ENCODE measurements around the gene NXPE3. TPM values are rescaled to one million over a fixed set of nuclear protein-coding genes. Genes with fewer than 3 reads are reported as not detected.

Gene NXPE3
- total RNA-seq, 1 experiment from 2014 or later, result 15.9 TPM

GRCh38 chr3:101825904-101826445 lies 47.0 kb downstream of the NXPE3 start:
- no peak for TF ChIP-seq CTCF (conservative IDR thresholded peaks at IDR 0.05)
- Histone ChIP-seq H2BK20ac (ENCODE audit: low read depth, low read length, poor library complexity, severe bottlenecking) (no peak overlapping the region), H3K9me3 (ENCODE audit: control insufficient read depth, low read depth, low read length) (no peaks in the 10 kb centered on the region), H3K23me2 (ENCODE audit: insufficient read length, low read depth, low read length, poor library complexity, severe bottlenecking) (no peaks in the 10 kb centered on the region), H3K4me2 (ENCODE audit: insufficient read depth, insufficient read length, low read length) (no peak overlapping the region), H3K18ac (ENCODE audit: insufficient read length, low read depth, low read length) (no peak overlapping the region), H3K4ac (ENCODE audit: low read depth, low read length) (no peak overlapping the region), H3K79me2 (ENCODE audit: insufficient read depth, low read length) (no peaks in the 10 kb centered on the region), H3K23ac (ENCODE audit: insufficient read length, low read depth, low read length) (no peak overlapping the region), H4K20me1 (ENCODE audit: control insufficient read depth, insufficient read depth, insufficient read length) (no peaks in the 10 kb centered on the region), H2BK12ac (ENCODE audit: insufficient read length, low read depth, low read length) (no peak overlapping the region), H4K5ac (ENCODE audit: insufficient read length, low read depth, low read length) (no peak overlapping the region), H3K14ac (ENCODE audit: insufficient read depth, low read length) (no peak overlapping the region), H2AFZ (ENCODE audit: low read length) (no peak overlapping the region), H4K91ac (ENCODE audit: insufficient read length, low read depth, low read length) (no peak overlapping the region), H3K27ac (ENCODE audit: insufficient read length, low read depth, low read length) (no peak overlapping the region), H3K56ac (ENCODE audit: insufficient read length, low read depth, low read length) (no peak overlapping the region), H3K79me1 (ENCODE audit: insufficient read depth, low read depth, low read length, poor library complexity, severe bottlenecking) (no peaks in the 10 kb centered on the region), H4K8ac (replicated peaks; ENCODE audit: insufficient read length, low read depth, low read length) (no peak overlapping the region), H2BK120ac (ENCODE audit: low read depth, low read length, poor library complexity, severe bottlenecking) (no peak overlapping the region), H3K4me1 (ENCODE audit: insufficient read depth, low read length) (no peaks in the 10 kb centered on the region; the same call in 1 of the 2 replicates), H2BK15ac (ENCODE audit: low read depth, low read length) (no peak overlapping the region), H3K27me3 (ENCODE audit: insufficient read depth, low read length) (no peaks in the 10 kb centered on the region), H3T11ph (ENCODE audit: low read length) (no peak overlapping the region), H3K9ac (ENCODE audit: extremely low read depth, insufficient read length, low read length) (no peak overlapping the region), H2BK5ac (ENCODE audit: insufficient read length, low read length) (no peak overlapping the region), H2AK5ac (ENCODE audit: insufficient read length, low read length) (no peak overlapping the region)
- Mint-ChIP-seq H3K36me3 (ENCODE audit: insufficient read depth in 1 of 3, low read depth in 3 of 3) (peaks cover 4 to 8% (median 6%) of the 10 kb centered on the region in 3 experiments; a peak in 6 of 7 replicates), H3K4me3 (no peak overlapping the region), H3K27ac (no peak overlapping the region), H3K9me3 (no peaks in the 10 kb centered on the region), H3K4me1 (peaks cover 21 to 28% of the 10 kb centered on the region in 2 experiments), H3K27me3 (ENCODE audit: low read depth) (no peaks in the 10 kb centered on the region)
- no CpG with 5 or more reads among the region's 2 CpGs for WGBS (ENCODE audit: extremely low coverage, insufficient read length, low lambda C conversion rate)
- no peak for DNase-seq
